HEK293 (cell line): ENCODE measurements around the gene DHX40.

Experiments
- FEZF1 ChIP-seq: fragments of 450-650 bp; formaldehyde crosslinking; IDR thresholded peaks from 2 replicates; pipeline ENCODE4 v1.5.1; 2016; ENCODE audit warnings: missing biosample characterization, missing genetic modification characterization
- MEIS1 ChIP-seq: sonication (generic); formaldehyde crosslinking; IDR thresholded peaks from 2 replicates; pipeline ENCODE4 v1.8.1; 2022; ENCODE audit warnings: missing genetic modification reagents, mild to moderate bottlenecking, borderline replicate concordance
- OVOL3 ChIP-seq: fragments of 450-650 bp; formaldehyde crosslinking; IDR thresholded peaks from 2 replicates; pipeline ENCODE4 v1.5.1; 2016; ENCODE audit warnings: missing biosample characterization, missing genetic modification characterization
- PRDM2 ChIP-seq: fragments of 450-650 bp; formaldehyde crosslinking; IDR thresholded peaks from 2 replicates; pipeline ENCODE4 v1.5.1; 2016; ENCODE audit warnings: missing biosample characterization, missing genetic modification characterization, borderline replicate concordance
- SALL2 ChIP-seq: fragments of 450-650 bp; formaldehyde crosslinking; IDR thresholded peaks from 2 replicates; pipeline ENCODE4 v1.5.0; 2017; ENCODE audit warnings: missing biosample characterization, mild to moderate bottlenecking, missing genetic modification characterization, borderline replicate concordance
- SCRT1 ChIP-seq: fragments of 450-650 bp; formaldehyde crosslinking; IDR thresholded peaks from 2 replicates; pipeline ENCODE4 v1.5.1; 2016; ENCODE audit warnings: missing biosample characterization, missing genetic modification characterization, borderline replicate concordance
- SCRT2 ChIP-seq: fragments of 450-650 bp; formaldehyde crosslinking; IDR thresholded peaks from 2 replicates; pipeline ENCODE4 v1.5.1; 2016; ENCODE audit warnings: missing biosample characterization, missing genetic modification characterization
- ZBTB11 ChIP-seq: fragments of 450-650 bp; formaldehyde crosslinking; conservative IDR thresholded peaks from 2 replicates; pipeline ENCODE4 v1.5.1; 2016; ENCODE audit warnings: low read depth, missing biosample characterization, missing genetic modification characterization
- ZBTB20 ChIP-seq: fragments of 450-650 bp; formaldehyde crosslinking; IDR thresholded peaks from 2 replicates; pipeline ENCODE4 v1.5.1; 2016; ENCODE audit warnings: missing biosample characterization, missing genetic modification characterization
- ZBTB49 ChIP-seq: fragments of 450-650 bp; formaldehyde crosslinking; IDR thresholded peaks from 2 replicates; pipeline ENCODE4 v1.5.1; 2016; ENCODE audit warnings: missing biosample characterization, missing genetic modification characterization, low read depth
- ZBTB6 ChIP-seq: fragments of 450-650 bp; formaldehyde crosslinking; IDR thresholded peaks from 2 replicates; pipeline ENCODE4 v1.5.1; 2017; ENCODE audit warnings: missing biosample characterization, missing genetic modification characterization
- ZBTB7A ChIP-seq: fragments of 450-650 bp; formaldehyde crosslinking; IDR thresholded peaks from 2 replicates; pipeline ENCODE4 v1.5.1; 2016; ENCODE audit warnings: low read depth, missing biosample characterization, missing genetic modification characterization
- ZFHX2 ChIP-seq: fragments of 450-650 bp; formaldehyde crosslinking; conservative IDR thresholded peaks from 2 replicates; pipeline ENCODE4 v1.5.1; 2016; ENCODE audit warnings: missing biosample characterization, missing genetic modification characterization
- ZNF114 ChIP-seq: fragments of 450-650 bp; formaldehyde crosslinking; IDR thresholded peaks from 2 replicates; pipeline ENCODE4 v1.5.0; 2017; ENCODE audit warnings: missing biosample characterization, missing genetic modification characterization
- ZNF146 ChIP-seq: fragments of 450-650 bp; formaldehyde crosslinking; IDR thresholded peaks from 2 replicates; pipeline ENCODE4 v1.5.1; 2016; ENCODE audit warnings: missing biosample characterization, missing genetic modification characterization
- ZNF148 ChIP-seq: fragments of 450-650 bp; formaldehyde crosslinking; IDR thresholded peaks from 2 replicates; pipeline ENCODE4 v1.5.0; 2017; ENCODE audit warnings: missing biosample characterization, missing genetic modification characterization, borderline replicate concordance
- ZNF19 ChIP-seq: fragments of 450-650 bp; formaldehyde crosslinking; IDR thresholded peaks from 2 replicates; pipeline ENCODE4; 2016; ENCODE audit warnings: missing biosample characterization, missing genetic modification characterization, low read depth
- ZNF302 ChIP-seq: fragments of 450-650 bp; formaldehyde crosslinking; IDR thresholded peaks from 2 replicates; pipeline ENCODE4 v1.5.1; 2016; ENCODE audit warnings: missing biosample characterization, missing genetic modification characterization, low read depth
- ZNF350 ChIP-seq: fragments of 450-650 bp; formaldehyde crosslinking; IDR thresholded peaks from 2 replicates; pipeline ENCODE4 v1.5.0; 2017; ENCODE audit warnings: missing biosample characterization, mild to moderate bottlenecking, missing genetic modification characterization
- ZNF571 ChIP-seq: fragments of 450-650 bp; formaldehyde crosslinking; IDR thresholded peaks from 2 replicates; pipeline ENCODE4 v1.5.0; 2017; ENCODE audit warnings: missing biosample characterization, missing genetic modification characterization
- ZSCAN4 ChIP-seq: fragments of 450-650 bp; formaldehyde crosslinking; IDR thresholded peaks from 2 replicates; pipeline ENCODE4 v1.5.1; 2017; ENCODE audit warnings: missing biosample characterization, missing genetic modification characterization

The DHX40 gene

GRCh38 chr17:59565171-59565958, at the start of gene DHX40 (continued):
- no peak; the same call in 1 of the 2 replicates for TF ChIP-seq ZBTB20
- no peak for TF ChIP-seq ZNF114 (tag by site-specific recombination)
- peak; percentile 68 for TF ChIP-seq ZSCAN4 (tag by site-specific recombination)
- TF ChIP-seq ZBTB49 (tag by site-specific recombination): 0 out of 2 replicates have a peak, but pooled peaks have one; percentile 8
- peak; percentile 81 for TF ChIP-seq OVOL3 (tag by site-specific recombination)
- peak; percentile 56; the same call in 1 of the 2 replicates for TF ChIP-seq ZNF148
- no peak for TF ChIP-seq ZNF571 (tag by site-specific recombination)
- peak; percentile 83 for TF ChIP-seq SCRT2 (tag by site-specific recombination)
- TF ChIP-seq ZNF350 (tag by site-specific recombination): peak; percentile 78
- peak; percentile 97 for TF ChIP-seq ZBTB6
- 0 out of 2 replicates have a peak, but pooled peaks have one; percentile 37 for TF ChIP-seq ZNF146
- TF ChIP-seq ZBTB7A (tag by site-specific recombination): peak; percentile 70; the same call in 1 of the 2 replicates
- TF ChIP-seq SCRT1 (tag by site-specific recombination): no peak
- TF ChIP-seq ZNF19 (tag by site-specific recombination): no peak
- no peak for TF ChIP-seq MEIS1 (CRISPR knock-in tag)
- peak; percentile 44; the same call in 1 of the 2 replicates for TF ChIP-seq ZBTB11 (tag by site-specific recombination)
- TF ChIP-seq FEZF1: 0 out of 2 replicates have a peak, but pooled peaks have one; percentile 13
- TF ChIP-seq PRDM2: peak; percentile 59; the same call in 1 of the 2 replicates
- peak; percentile 86 for TF ChIP-seq ZNF302
- TF ChIP-seq SALL2 (tag by site-specific recombination): peak; percentile 62; the same call in 1 of the 2 replicates
- TF ChIP-seq ZFHX2 (tag by site-specific recombination): peak; percentile 74
